Lower lobe of right lung (tissue), 2 donors: ENCODE results near the gene MBD1. TPM values are rescaled to one million over a fixed set of nuclear protein-coding genes. Genes with fewer than 3 reads are reported as not detected.

ENCODE experiments used
- ATAC-seq, 2 donors: fragments of 200-7000 bp; cut with Tn5 transposase; one replicate each; pipeline ENCODE4 v1.9.1; 2020 to 2022; ENCODE audit warnings: mild to moderate bottlenecking in 2 of 2, moderate library complexity in 2 of 2
- DNase-seq: peaks from one replicate; pipeline ENCODE4 v3.0.0-alpha.2; 2020
- H3K27ac ChIP-seq: fragments of 200-600 bp; one replicate; pipeline ENCODE4 v1.8.0; 2022
- H3K27me3 ChIP-seq: fragments of 200-600 bp; one replicate; pipeline ENCODE4 v1.8.0; 2022; ENCODE audit warnings: low read depth
- H3K36me3 ChIP-seq: fragments of 200-600 bp; one replicate; pipeline ENCODE4 v1.8.0; 2022; ENCODE audit warnings: mild to moderate bottlenecking
- H3K4me1 ChIP-seq: fragments of 200-600 bp; one replicate; pipeline ENCODE4 v1.8.0; 2022
- H3K4me3 ChIP-seq: fragments of 200-600 bp; one replicate; pipeline ENCODE4 v1.8.0; 2022; ENCODE audit warnings: mild to moderate bottlenecking
- H3K9me3 ChIP-seq: fragments of 200-600 bp; one replicate; pipeline ENCODE4 v1.8.0; 2022
- CTCF ChIP-seq: fragments of 200-600 bp; IDR thresholded peaks from one replicate; pipeline ENCODE4 v1.8.0; 2022; ENCODE audit warnings: antibody characterized with exemption, mild to moderate bottlenecking
- intact Hi-C: fragments of 100-400 bp; cut with DNase I; formaldehyde crosslinking; loops from one replicate; pipeline ENCODE4 v1.11.0; 2022
- total RNA-seq: library from RNA; stranded (reverse); fragmentation: NEBNext Ultra II Directional; extraction: Animal tissue kit (Norgen Biotek cat#: 25700); gene quantifications from one replicate; pipeline ENCODE4 v1.2.1, GENCODE V29; 2021
- donor health status: DM: no; HTN: yes; CAD: no; lungs with severe emphysema.

The MBD1 gene
- total RNA-seq, 1 donor from 2014 or later: 64.1 TPM

DNA sequence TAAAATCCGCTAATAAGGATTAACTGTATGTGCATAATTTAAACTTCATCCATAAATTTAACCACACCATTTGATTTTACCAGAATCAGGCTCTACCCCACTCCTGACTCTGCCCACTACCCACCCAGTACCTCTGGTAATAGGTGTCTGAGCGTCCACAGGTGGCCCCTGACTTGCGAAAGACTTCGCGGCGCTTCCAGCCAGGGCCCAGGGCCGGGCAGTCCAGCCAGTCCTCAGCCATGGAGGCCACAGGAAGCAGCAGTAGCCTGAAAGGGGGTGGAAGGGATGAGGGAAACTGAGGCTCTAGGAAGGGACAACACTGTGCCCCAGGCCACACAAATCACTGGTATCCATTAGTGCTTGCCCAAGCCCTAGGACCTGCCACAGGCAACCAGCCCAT lies 1.6 kb downstream of the MBD1 start:
- H3K27me3 ChIP-seq: no peaks in the 10 kb centered on the region
- H3K4me1 ChIP-seq: peaks cover 31% of the 10 kb centered on the region
- peak overlapping the region; percentile 90 for H3K4me3 ChIP-seq
- H3K9me3 ChIP-seq: no peaks in the 10 kb centered on the region
- intact Hi-C loops: no loop called here
- DNase-seq: no peak
- TF ChIP-seq CTCF: no peak
- H3K27ac ChIP-seq: no peak overlapping the region
- no peak for ATAC-seq
- peaks cover 71% of the 10 kb centered on the region for H3K36me3 ChIP-seq

DNA sequence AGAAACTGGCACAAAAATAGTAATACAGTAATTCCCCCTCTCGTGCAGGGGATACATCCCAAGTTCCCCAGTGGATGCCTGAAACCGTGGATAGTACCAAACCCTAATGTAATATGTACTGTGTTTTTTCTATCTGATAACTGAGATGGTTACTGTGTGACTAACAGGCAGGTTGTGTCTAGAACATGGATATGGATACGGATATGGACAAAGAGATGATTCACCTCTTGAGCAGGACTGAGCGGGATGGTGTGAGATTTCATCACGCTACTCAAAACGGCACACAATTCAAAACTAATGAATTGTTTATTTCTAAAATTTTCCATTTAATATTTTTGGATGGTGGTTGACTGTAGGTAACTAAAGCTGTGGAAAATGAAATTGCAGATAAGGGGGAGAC lies 3.4 kb downstream of the MBD1 start:
- intact Hi-C loops: no loop called here
- ATAC-seq: no peak
- peaks cover 72% of the 10 kb centered on the region for H3K36me3 ChIP-seq

GRCh38 chr18:50276452-50276851 lies 4.9 kb downstream of the MBD1 start:
- Histone ChIP-seq H3K27ac (no peak overlapping the region), H3K4me1 (peaks cover 24% of the 10 kb centered on the region), H3K36me3 (peaks cover 81% of the 10 kb centered on the region), H3K27me3 (no peaks in the 10 kb centered on the region), H3K9me3 (no peaks in the 10 kb centered on the region), H3K4me3 (no peak overlapping the region)
- DNase-seq (no peak), ATAC-seq (no peak)
- TF ChIP-seq CTCF: no peak
- intact Hi-C loops: no loop called here

More for the DNA sequence above, 3.4 kb downstream of the MBD1 start:
- DNase-seq: no peak
- H3K9me3 ChIP-seq: no peaks in the 10 kb centered on the region
- no peak overlapping the region for H3K27ac ChIP-seq
- H3K4me3 ChIP-seq: no peak overlapping the region
- no peak for TF ChIP-seq CTCF
- no peaks in the 10 kb centered on the region for H3K27me3 ChIP-seq
- peaks cover 31% of the 10 kb centered on the region for H3K4me1 ChIP-seq

- H3K9me3 ChIP-seq: no peaks in the 10 kb centered on the region
- ATAC-seq (no peak), DNase-seq (no peak)
- peaks cover 21% of the 10 kb centered on the region for H3K4me1 ChIP-seq
- H3K4me3 ChIP-seq: no peak overlapping the region
- TF ChIP-seq CTCF: no peak
- no peak overlapping the region for H3K27ac ChIP-seq
- H3K27me3 ChIP-seq: no peaks in the 10 kb centered on the region
- intact Hi-C loops: no loop called here
- H3K36me3 ChIP-seq: peaks cover 90% of the 10 kb centered on the region
Observed at GRCh38 chr18:50275503-50276036, 5.8 kb downstream of the MBD1 start.

DNA sequence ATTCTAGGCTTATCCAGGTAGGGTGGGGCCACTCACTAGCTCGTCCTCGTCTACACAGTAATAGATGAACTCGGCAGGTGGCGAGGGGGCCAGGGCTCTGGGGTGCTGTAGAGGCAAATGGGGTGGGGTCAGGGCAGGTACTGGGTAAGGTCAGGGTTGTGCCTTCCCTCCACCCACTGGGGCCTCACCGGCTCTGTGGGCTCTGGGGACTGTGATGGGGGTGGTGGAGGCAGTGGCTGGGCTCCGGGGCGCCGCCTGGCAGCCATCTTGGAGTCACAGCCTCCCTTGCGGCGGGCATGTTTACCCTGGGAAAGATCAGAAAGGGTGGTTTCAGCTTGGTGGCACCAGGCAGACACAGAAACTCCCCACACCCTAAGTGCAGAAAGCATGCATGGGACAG lies 6.4 kb downstream of the MBD1 start:
- peaks cover 96% of the 10 kb centered on the region for H3K36me3 ChIP-seq
- TF ChIP-seq CTCF: no peak
- DNase-seq: no peak

More for the DNA sequence above, 6.4 kb downstream of the MBD1 start:
- ATAC-seq: no peak
- peaks cover 15% of the 10 kb centered on the region for H3K4me1 ChIP-seq
- H3K9me3 ChIP-seq: no peaks in the 10 kb centered on the region
- H3K4me3 ChIP-seq: no peak overlapping the region
- intact Hi-C loops: no loop called here
- H3K27ac ChIP-seq: no peak overlapping the region
- H3K27me3 ChIP-seq: no peaks in the 10 kb centered on the region
